HepG2 (cell line): Measurements from ENCODE around the gene SRSF6. TPM values are rescaled to one million over a fixed set of nuclear protein-coding genes. Genes with fewer than 3 reads are reported as not detected.

Experiments used
- ARID5B ChIP-seq: IDR thresholded peaks from 2 replicates; pipeline ENCODE4 v1.4.0; 2020; ENCODE audit warnings: mild to moderate bottlenecking, missing genetic modification reagents
- CREB1 ChIP-seq, 2 experiments: fragments of 450-650 bp in 1 of 2; IDR thresholded peaks; 2 replicates each; pipeline ENCODE4 v1.6.1; 2016 to 2017; ENCODE audit warnings: control low read depth in 1 of 2, mild to moderate bottlenecking in 1 of 2, missing compliant biosample characterization in 1 of 2, missing genetic modification characterization in 1 of 2
- KDM5A ChIP-seq: fragments of 200-600 bp; sonication (generic); IDR thresholded peaks from 2 replicates; pipeline ENCODE4 v1.7.0; 2018; ENCODE audit warnings: antibody characterized with exemption, mild to moderate bottlenecking, low read length, borderline replicate concordance
- KMT2A ChIP-seq: sonication (generic); formaldehyde crosslinking; IDR thresholded peaks from 2 replicates; pipeline ENCODE4 v1.4.0; 2020; ENCODE audit warnings: missing genetic modification reagents
- NFE2L2 ChIP-seq: fragments of 150-350 bp; IDR thresholded peaks from 2 replicates; pipeline ENCODE4 v1.6.1; 2014; ENCODE audit warnings: low read length
- PHF8 ChIP-seq: sonication (generic); formaldehyde crosslinking; IDR thresholded peaks from 2 replicates; pipeline ENCODE4 v1.5.0; 2020; ENCODE audit warnings: missing genetic modification reagents
- PLRG1 ChIP-seq: fragments of 450-650 bp; conservative IDR thresholded peaks from 2 replicates; pipeline ENCODE4 v1.6.1; 2016
- RXRB ChIP-seq: IDR thresholded peaks from 2 replicates; pipeline ENCODE4 v1.6.1; 2016; ENCODE audit warnings: borderline replicate concordance, missing genetic modification reagents, missing compliant biosample characterization
- SETDB1 ChIP-seq: sonication (generic); formaldehyde crosslinking; IDR thresholded peaks from 2 replicates; pipeline ENCODE4 v1.5.1; 2020; ENCODE audit warnings: missing genetic modification reagents, mild to moderate bottlenecking, borderline replicate concordance
- SMC3 ChIP-seq: IDR thresholded peaks from 2 replicates; pipeline ENCODE4 v1.6.1; 2011; ENCODE audit warnings: low read length, improper control_type of control experiment
- SMYD3 ChIP-seq: sonication (generic); formaldehyde crosslinking; IDR thresholded peaks from 2 replicates; pipeline ENCODE4 v1.8.1; 2023; ENCODE audit warnings: mild to moderate bottlenecking, missing genetic modification reagents
- ZMAT5 ChIP-seq: sonication (generic); formaldehyde crosslinking; IDR thresholded peaks from 2 replicates; pipeline ENCODE4 v1.5.0; 2020; ENCODE audit warnings: mild to moderate bottlenecking, low read depth, missing genetic modification reagents, borderline replicate concordance
- ZNF10 ChIP-seq: sonication (generic); formaldehyde crosslinking; IDR thresholded peaks from 2 replicates; pipeline ENCODE4 v1.4.0; 2020; ENCODE audit warnings: mild to moderate bottlenecking, low read depth, missing genetic modification reagents, borderline replicate concordance
- ZNF180 ChIP-seq: sonication (generic); formaldehyde crosslinking; IDR thresholded peaks from 2 replicates; pipeline ENCODE4 v1.4.0; 2020; ENCODE audit warnings: low read depth, missing genetic modification reagents, borderline replicate concordance
- ZNF431 ChIP-seq: sonication (generic); formaldehyde crosslinking; IDR thresholded peaks from 2 replicates; pipeline ENCODE4 v1.9.0; 2022; ENCODE audit warnings: missing genetic modification reagents, low read depth, mild to moderate bottlenecking, borderline replicate concordance
- ZNF713 ChIP-seq: sonication (generic); formaldehyde crosslinking; IDR thresholded peaks from 2 replicates; pipeline ENCODE4 v1.4.0; 2020; ENCODE audit warnings: mild to moderate bottlenecking, missing genetic modification reagents
- ZNF772 ChIP-seq: sonication (generic); formaldehyde crosslinking; IDR thresholded peaks from 2 replicates; pipeline ENCODE4 v1.5.0; 2020; ENCODE audit warnings: mild to moderate bottlenecking, missing genetic modification reagents
- polyA plus RNA-seq, 8 experiments: library from polyadenylated mRNA; depleted of rRNA in 3 of 8; stranded (reverse) in 7 of 8; unstranded in 1 of 8; fragments of >200 nt; fragmentation: Illumina TruSeq in 4 of 8; extraction: Trizol in 4 of 8; gene quantifications; 2 replicates each; pipeline versions ENCODE4 v1.2.1 to v1.2.3, GENCODE V29; 2011 to 2016; ENCODE audit warnings: low read depth in 4 of 8, missing spikeins in 1 of 8, mixed read lengths in 1 of 8; ENCODE audit not compliant: insufficient read depth in 1 of 8
- total RNA-seq, 5 experiments: library from RNA; depleted of rRNA; stranded (reverse); fragments of >200 nt; fragmentation: Illumina TruSeq; extraction: Trizol; gene quantifications; 2 replicates each; pipeline ENCODE4 v1.2.3, GENCODE V29; 2016; ENCODE audit warnings: low read depth in 1 of 5
- TF ChIP-seq, protein P1 (sequence below): sonication (generic); formaldehyde crosslinking; IDR thresholded peaks from 2 replicates; pipeline ENCODE4 v1.4.0; 2020; ENCODE audit warnings: missing genetic modification reagents
- TF ChIP-seq, protein P2 (sequence below): sonication (generic); formaldehyde crosslinking; IDR thresholded peaks from 2 replicates; pipeline ENCODE4 v1.5.0; 2020; ENCODE audit warnings: missing genetic modification reagents

Gene SRSF6
- total and polyA plus RNA-seq, 2 of the 13 experiments (the other 11 are each of a cell fraction or from before 2014, with no cell fraction given) = 156 to 194 TPM

DNA sequence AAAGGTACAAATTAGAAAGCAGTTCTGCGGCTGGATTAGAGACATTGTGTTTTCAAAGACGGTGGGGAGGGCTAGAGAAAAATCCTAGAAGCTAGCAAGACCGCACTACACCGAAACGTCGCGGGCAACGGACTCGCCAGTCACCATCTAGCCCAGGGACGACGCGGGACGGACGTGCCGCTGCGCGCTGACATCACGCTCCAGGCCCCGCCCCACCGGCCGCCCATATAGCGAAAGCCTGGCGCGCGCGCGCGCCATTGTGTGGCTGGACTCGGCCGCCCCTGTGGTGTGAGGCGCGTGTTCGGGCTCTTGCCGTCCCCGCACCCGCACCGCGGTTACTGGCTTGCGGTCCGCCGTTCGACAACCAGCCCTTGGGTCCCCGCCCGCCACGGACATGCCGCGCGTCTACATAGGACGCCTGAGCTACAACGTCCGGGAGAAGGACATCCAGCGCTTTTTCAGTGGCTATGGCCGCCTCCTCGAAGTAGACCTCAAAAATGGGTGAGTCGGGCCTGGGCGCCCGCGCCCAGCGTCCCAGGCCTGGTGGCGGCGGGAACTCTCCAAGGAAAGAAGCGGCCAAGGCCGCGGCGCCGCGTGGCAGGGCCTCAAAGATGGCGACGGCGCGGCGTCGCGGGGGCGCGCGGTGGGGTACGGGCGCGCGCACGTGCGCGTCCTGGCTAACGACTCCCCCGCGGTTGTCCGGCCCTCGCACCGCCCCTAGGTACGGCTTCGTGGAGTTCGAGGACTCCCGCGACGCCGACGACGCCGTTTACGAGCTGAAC is at the start of gene SRSF6 (continued):
- TF ChIP-seq, protein P1, sequence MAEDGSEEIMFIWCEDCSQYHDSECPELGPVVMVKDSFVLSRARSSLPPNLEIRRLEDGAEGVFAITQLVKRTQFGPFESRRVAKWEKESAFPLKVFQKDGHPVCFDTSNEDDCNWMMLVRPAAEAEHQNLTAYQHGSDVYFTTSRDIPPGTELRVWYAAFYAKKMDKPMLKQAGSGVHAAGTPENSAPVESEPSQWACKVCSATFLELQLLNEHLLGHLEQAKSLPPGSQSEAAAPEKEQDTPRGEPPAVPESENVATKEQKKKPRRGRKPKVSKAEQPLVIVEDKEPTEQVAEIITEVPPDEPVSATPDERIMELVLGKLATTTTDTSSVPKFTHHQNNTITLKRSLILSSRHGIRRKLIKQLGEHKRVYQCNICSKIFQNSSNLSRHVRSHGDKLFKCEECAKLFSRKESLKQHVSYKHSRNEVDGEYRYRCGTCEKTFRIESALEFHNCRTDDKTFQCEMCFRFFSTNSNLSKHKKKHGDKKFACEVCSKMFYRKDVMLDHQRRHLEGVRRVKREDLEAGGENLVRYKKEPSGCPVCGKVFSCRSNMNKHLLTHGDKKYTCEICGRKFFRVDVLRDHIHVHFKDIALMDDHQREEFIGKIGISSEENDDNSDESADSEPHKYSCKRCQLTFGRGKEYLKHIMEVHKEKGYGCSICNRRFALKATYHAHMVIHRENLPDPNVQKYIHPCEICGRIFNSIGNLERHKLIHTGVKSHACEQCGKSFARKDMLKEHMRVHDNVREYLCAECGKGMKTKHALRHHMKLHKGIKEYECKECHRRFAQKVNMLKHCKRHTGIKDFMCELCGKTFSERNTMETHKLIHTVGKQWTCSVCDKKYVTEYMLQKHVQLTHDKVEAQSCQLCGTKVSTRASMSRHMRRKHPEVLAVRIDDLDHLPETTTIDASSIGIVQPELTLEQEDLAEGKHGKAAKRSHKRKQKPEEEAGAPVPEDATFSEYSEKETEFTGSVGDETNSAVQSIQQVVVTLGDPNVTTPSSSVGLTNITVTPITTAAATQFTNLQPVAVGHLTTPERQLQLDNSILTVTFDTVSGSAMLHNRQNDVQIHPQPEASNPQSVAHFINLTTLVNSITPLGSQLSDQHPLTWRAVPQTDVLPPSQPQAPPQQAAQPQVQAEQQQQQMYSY (CRISPR knock-in tag) = peak; percentile 80
- TF ChIP-seq ZNF713 (CRISPR knock-in tag) (peak; percentile 29; the same call in 1 of the 2 replicates), KMT2A (CRISPR knock-in tag) (peak; percentile 90), KDM5A (peak; percentile 82; the same call in 1 of the 2 replicates), SMC3 (no peak), SETDB1 (no peak), RXRB (CRISPR knock-in tag) (peak; percentile 81), ZMAT5 (no peak; the same call in 1 of the 2 replicates), CREB1 (IDR thresholded peaks at IDR 0.05) (peak; percentile 92), CREB1 (CRISPR knock-in tag; IDR thresholded peaks at IDR 0.05) (peak; percentile 90), NFE2L2 (no peak), PHF8 (CRISPR knock-in tag) (peak; percentile 99), ZNF772 (CRISPR knock-in tag) (peak; percentile 99), ZNF180 (peak; percentile 95), ZNF431 (CRISPR knock-in tag) (peak; percentile 97), PLRG1 (no peak), ZNF10 (no peak), SMYD3 (CRISPR knock-in tag) (peak; percentile 99), ARID5B (peak; percentile 75)
- TF ChIP-seq, protein P2, sequence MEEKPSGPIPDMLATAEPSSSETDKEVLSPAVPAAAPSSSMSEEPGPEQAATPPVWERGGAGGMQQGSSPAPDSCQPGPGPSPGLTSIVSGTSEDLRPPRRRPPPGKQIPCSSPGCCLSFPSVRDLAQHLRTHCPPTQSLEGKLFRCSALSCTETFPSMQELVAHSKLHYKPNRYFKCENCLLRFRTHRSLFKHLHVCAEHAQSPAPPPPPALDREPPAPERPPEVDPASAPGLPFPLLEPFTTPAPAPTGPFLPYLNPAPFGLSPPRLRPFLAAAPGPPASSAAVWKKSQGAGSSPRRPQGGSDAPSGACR (CRISPR knock-in tag) = peak; percentile 94; the same call in 1 of the 2 replicates
